Esophagus squamous epithelium (tissue), 4 donors: ENCODE measurements around the gene MAS1L.

ENCODE experiments used
- CTCF ChIP-seq, 6 experiments: fragments of 450-650 bp in 4 of 6; fragments of 200-600 bp in 2 of 6; sonication (generic) in 2 of 6; IDR thresholded peaks; one replicate each; pipeline ENCODE4 v1.5.1; 2016 to 2019; ENCODE audit warnings: antibody characterized with exemption in 6 of 6, mild to moderate bottlenecking in 4 of 6, moderate library complexity in 4 of 6
- POLR2A ChIP-seq, 4 donors: fragments of 450-650 bp; IDR thresholded peaks; one replicate each; pipeline ENCODE4 v1.6.1; 2017; ENCODE audit warnings: antibody characterized with exemption in 4 of 4, mild to moderate bottlenecking in 4 of 4, moderate library complexity in 3 of 4

GRCh38 chr6:29499704-29500103, 11.9 kb upstream of the MAS1L start:
- TF ChIP-seq CTCF (IDR thresholded peaks at IDR 0.05) (no peak), POLR2A (IDR thresholded peaks at IDR 0.05) (no peak)
